HepG2 (cell line): Measurements from ENCODE around the gene CCDC6. TPM values are rescaled to one million over a fixed set of nuclear protein-coding genes. Genes with fewer than 3 reads are reported as not detected.

Source experiments
- ATAC-seq: fragments of 200-7000 bp; cut with Tn5 transposase; 3 replicates; pipeline ENCODE4 v1.9.1; 2020; ENCODE audit warnings: mild to moderate bottlenecking, moderate library complexity
- BruUV-seq: library from RNA; stranded (reverse); fragments of 400-500 nt; replicated peaks from 2 replicates; lab custom pipeline; 2021; lab: Mats Ljungman, UMichigan
- CTCF ChIA-PET: fragments of 300-600 bp; formaldehyde crosslinking; extraction: SDS; loops from one replicate; lab custom pipeline; 2021; ENCODE audit warnings: low total read pairs, inconsistent platforms, low intra/inter-chr PET ratio; lab: Yijun Ruan, JAX
- POLR2A ChIA-PET: fragments of 350-600 bp; sonication (Branson Sonifier 250); formaldehyde crosslinking; loops from one replicate; lab custom pipeline; 2020; ENCODE audit warnings: antibody characterized with exemption, inconsistent platforms; lab: Yijun Ruan, JAX
- DNase-seq: peaks from one replicate; pipeline ENCODE4 v3.0.0-alpha.2; 2015; ENCODE audit warnings: low spot score
- FAIRE-seq: peaks from 3 replicates; lab custom pipeline; 2011; peaks lifted over from hg19 to GRCh38; lab: Jason Lieb, UNC
- H2AFZ ChIP-seq: one replicate; pipeline ENCODE4 v1.6.1; 2011; ENCODE audit warnings: low read length, inconsistent platforms
- H3K27ac ChIP-seq: fragments of 300-600 bp; 3 replicates; pipeline ENCODE4 v1.8.0; 2011; ENCODE audit warnings: mixed run types, mild to moderate bottlenecking, mixed read lengths, low read length, inconsistent platforms; ENCODE audit not compliant: insufficient read depth; ENCODE audit errors: extremely low read length
- H3K27me3 ChIP-seq, 2 experiments: fragments of 200-600 bp in 1 of 2; 2 replicates in 1 of 2; 3 replicates in 1 of 2; pipeline versions ENCODE4 v1.6.0 to v1.8.0; 2011; ENCODE audit warnings: low read length in 2 of 2, mild to moderate bottlenecking in 2 of 2, moderate library complexity in 2 of 2, inconsistent platforms in 1 of 2; ENCODE audit not compliant: insufficient read depth in 2 of 2, control insufficient read depth in 1 of 2
- H3K36me3 ChIP-seq, 2 experiments: fragments of 200-600 bp in 1 of 2; replicated peaks in 1 of 2; 2 replicates in 1 of 2; 3 replicates in 1 of 2; pipeline versions ENCODE4 v1.5.1 to v1.8.0; 2011; ENCODE audit warnings: low read length in 2 of 2, inconsistent platforms in 1 of 2; ENCODE audit not compliant: insufficient read depth in 2 of 2, control insufficient read depth in 1 of 2
- H3K4me1 ChIP-seq: 2 replicates; pipeline ENCODE4 v1.5.1; 2012; ENCODE audit warnings: low read length, inconsistent platforms; ENCODE audit not compliant: insufficient read depth
- H3K4me2 ChIP-seq: 2 replicates; pipeline ENCODE4 v1.6.0; 2011; ENCODE audit warnings: low read depth, low read length, inconsistent platforms
- H3K4me3 ChIP-seq, 3 experiments: fragments of 200-600 bp in 1 of 3; sonication (generic), shearing (Covaris generic) in 1 of 3; replicated peaks in 1 of 3; 2 replicates each; pipeline ENCODE4 v1.5.1; 2011 to 2016; ENCODE audit warnings: low read length in 3 of 3, inconsistent platforms in 2 of 3, low read depth in 2 of 3, mild to moderate bottlenecking in 2 of 3, control low read depth in 1 of 3, mixed read lengths in 1 of 3; ENCODE audit not compliant: insufficient read depth in 1 of 3
- H3K79me2 ChIP-seq: one replicate; pipeline ENCODE4 v1.6.1; 2011; ENCODE audit warnings: low read length, inconsistent platforms; ENCODE audit not compliant: insufficient read depth
- H3K9ac ChIP-seq: 2 replicates; pipeline ENCODE4 v1.6.0; 2011; ENCODE audit warnings: mild to moderate bottlenecking, low read depth, low read length, inconsistent platforms; ENCODE audit not compliant: insufficient read depth
- H3K9me3 ChIP-seq: 2 replicates; pipeline ENCODE4 v1.5.1; 2012; ENCODE audit warnings: mild to moderate bottlenecking, low read length
- H4K20me1 ChIP-seq: 2 replicates; pipeline ENCODE4 v1.6.0; 2011; ENCODE audit warnings: inconsistent platforms, mild to moderate bottlenecking, low read length, moderate library complexity; ENCODE audit not compliant: insufficient read depth
- AGO1 ChIP-seq: fragments of 200-400 bp; formaldehyde crosslinking; IDR thresholded peaks from 2 replicates; pipeline ENCODE4 v1.6.1; 2017; ENCODE audit warnings: mild to moderate bottlenecking, low read depth, low read length, moderate library complexity; ENCODE audit not compliant: poor library complexity, severe bottlenecking
- FOSL1 ChIP-seq: sonication (generic); formaldehyde crosslinking; IDR thresholded peaks from 2 replicates; pipeline ENCODE4 v1.9.0; 2021; ENCODE audit warnings: missing genetic modification reagents, borderline replicate concordance
- FOXK1 ChIP-seq: sonication (generic); formaldehyde crosslinking; IDR thresholded peaks from 2 replicates; pipeline ENCODE4 v1.4.0; 2020; ENCODE audit warnings: low read depth, missing genetic modification reagents, borderline replicate concordance
- KLF12 ChIP-seq: sonication (generic); formaldehyde crosslinking; IDR thresholded peaks from 2 replicates; pipeline ENCODE4 v1.4.0; 2020; ENCODE audit warnings: missing genetic modification reagents, borderline replicate concordance
- MAFG ChIP-seq: sonication (generic); formaldehyde crosslinking; IDR thresholded peaks from 2 replicates; pipeline ENCODE4 v1.5.1; 2020; ENCODE audit warnings: mild to moderate bottlenecking, missing genetic modification reagents
- NCOR1 ChIP-seq: fragments of 200-600 bp; sonication (generic); IDR thresholded peaks from 2 replicates; pipeline ENCODE4 v1.7.0; 2017; ENCODE audit warnings: antibody characterized with exemption, low read length, borderline replicate concordance
- RARG ChIP-seq: sonication (generic); formaldehyde crosslinking; IDR thresholded peaks from 2 replicates; pipeline ENCODE4 v1.4.0; 2020; ENCODE audit warnings: low read depth, mild to moderate bottlenecking, missing genetic modification reagents
- SRY ChIP-seq: sonication (generic); formaldehyde crosslinking; IDR thresholded peaks from 2 replicates; pipeline ENCODE4 v1.8.0; 2022; ENCODE audit warnings: mild to moderate bottlenecking, missing genetic modification reagents
- ZKSCAN8 ChIP-seq: IDR thresholded peaks from 2 replicates; pipeline ENCODE4 v1.6.1; 2016; ENCODE audit warnings: borderline replicate concordance, missing genetic modification reagents, missing compliant biosample characterization
- ZNF605 ChIP-seq: sonication (generic); formaldehyde crosslinking; IDR thresholded peaks from 2 replicates; pipeline ENCODE4 v1.8.0; 2022; ENCODE audit warnings: mild to moderate bottlenecking, missing genetic modification reagents
- ZSCAN29 ChIP-seq: sonication (generic); formaldehyde crosslinking; conservative IDR thresholded peaks from 2 replicates; pipeline ENCODE4 v1.4.0; 2020; ENCODE audit warnings: mild to moderate bottlenecking, missing genetic modification reagents
- WGBS: methylation state at CpG from one replicate; pipeline ENCODE4 v1.1.6; 2017; ENCODE audit warnings: low lambda C conversion rate; 5-methylcytosine and 5-hydroxymethylcytosine counted together
- in situ Hi-C: cut with HindIII; loops from 2 replicates; pipeline ENCODE4 v1.10.0; 2017; ENCODE audit warnings: low pct_unique_long_range_greater_than_20kb; ENCODE audit not compliant: extremely low pct_ligation_motif_present
- intact Hi-C: fragments of 100-400 bp; cut with micrococcal nuclease; formaldehyde crosslinking; loops from one replicate; pipeline ENCODE4 v1.10.0; 2022; ENCODE audit not compliant: unreplicated experiment
- polyA plus RNA-seq, 8 experiments: library from polyadenylated mRNA; depleted of rRNA in 3 of 8; stranded (reverse) in 7 of 8; unstranded in 1 of 8; fragments of >200 nt; fragmentation: Illumina TruSeq in 4 of 8; extraction: Trizol in 4 of 8; gene quantifications; 2 replicates each; pipeline versions ENCODE4 v1.2.1 to v1.2.3, GENCODE V29; 2011 to 2016; ENCODE audit warnings: low read depth in 4 of 8, missing spikeins in 1 of 8, mixed read lengths in 1 of 8; ENCODE audit not compliant: insufficient read depth in 1 of 8
- total RNA-seq, 5 experiments: library from RNA; depleted of rRNA; stranded (reverse); fragments of >200 nt; fragmentation: Illumina TruSeq; extraction: Trizol; gene quantifications; 2 replicates each; pipeline ENCODE4 v1.2.3, GENCODE V29; 2016; ENCODE audit warnings: low read depth in 1 of 5
- TF ChIP-seq, protein P1 (sequence below): fragments of 450-650 bp; IDR thresholded peaks from 2 replicates; pipeline ENCODE4 v1.6.1; 2016
- TF ChIP-seq, protein P2 (sequence below): sonication (generic); formaldehyde crosslinking; IDR thresholded peaks from 2 replicates; pipeline ENCODE4 v1.4.0; 2020; ENCODE audit warnings: mild to moderate bottlenecking, missing genetic modification reagents

CCDC6 gene
- total and polyA plus RNA-seq, 2 of the 13 experiments (the other 11 are each of a cell fraction or from before 2014, with no cell fraction given), result 17.9 to 18.3 TPM

DNA sequence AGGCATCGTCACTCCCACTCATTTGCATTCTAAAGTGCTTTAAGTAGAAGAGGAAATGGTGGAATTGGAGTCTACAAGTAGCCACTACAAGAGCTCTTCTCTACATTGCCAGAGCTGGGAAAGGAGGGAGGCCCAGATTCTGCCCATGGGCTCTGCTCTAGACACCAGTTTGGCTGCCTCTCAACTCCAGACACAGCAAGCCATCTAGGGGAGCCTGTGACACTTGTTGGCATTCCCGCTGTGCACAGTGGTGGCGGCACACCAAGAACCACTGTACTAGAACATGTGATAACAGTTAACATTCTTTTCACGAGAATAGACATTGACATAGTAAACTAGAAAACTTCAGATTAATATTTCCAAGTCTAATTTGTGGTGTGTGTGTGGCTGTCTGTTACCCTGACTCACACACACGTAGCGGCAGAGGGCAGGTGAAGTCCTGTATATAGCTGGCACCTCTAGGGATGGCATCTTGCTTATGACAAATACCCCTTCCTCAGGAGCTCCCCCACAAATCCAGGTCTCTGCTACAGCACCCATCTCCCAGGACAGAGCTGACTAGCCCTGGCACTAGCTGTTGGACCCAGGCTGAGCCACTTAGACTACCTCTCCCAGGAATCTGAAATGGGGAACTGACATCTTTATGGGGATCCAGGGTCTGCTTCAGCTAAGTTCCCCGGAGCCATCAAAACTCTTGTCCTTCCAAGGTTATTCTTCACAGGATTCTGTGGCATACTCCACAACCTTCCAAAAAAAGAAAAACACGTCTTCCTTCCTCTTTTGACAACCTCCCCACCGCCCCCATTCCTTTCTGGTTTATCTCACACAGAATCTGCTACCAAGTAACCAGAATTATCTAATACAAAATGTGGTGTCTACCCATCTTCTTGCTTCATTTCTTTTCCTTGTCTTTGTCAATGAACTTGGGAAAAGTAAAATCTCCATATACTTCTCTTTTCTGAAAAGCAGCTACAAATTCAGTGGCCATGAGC is 98.4 kb downstream of the CCDC6 start:
- 98% methylated on average over 7 of the region's 9 CpGs for WGBS
- Histone ChIP-seq H3K36me3 (peaks cover 26 to 76% of the 10 kb centered on the region in 2 experiments), H3K27me3 (no peaks in the 10 kb centered on the region), H3K4me1 (no peaks in the 10 kb centered on the region), H3K9me3 (no peaks in the 10 kb centered on the region), H3K4me3 (no peak overlapping the region), H3K27ac (no peak overlapping the region), H3K4me2 (no peak overlapping the region)
- ATAC-seq, result no peak
- TF ChIP-seq NCOR1, result no peak
- no peak for TF ChIP-seq MAFG (CRISPR knock-in tag)
- TF ChIP-seq KLF12 (CRISPR knock-in tag), result no peak
- no peak for TF ChIP-seq ZKSCAN8
- TF ChIP-seq RARG (CRISPR knock-in tag), result no peak
- TF ChIP-seq, protein P1, sequence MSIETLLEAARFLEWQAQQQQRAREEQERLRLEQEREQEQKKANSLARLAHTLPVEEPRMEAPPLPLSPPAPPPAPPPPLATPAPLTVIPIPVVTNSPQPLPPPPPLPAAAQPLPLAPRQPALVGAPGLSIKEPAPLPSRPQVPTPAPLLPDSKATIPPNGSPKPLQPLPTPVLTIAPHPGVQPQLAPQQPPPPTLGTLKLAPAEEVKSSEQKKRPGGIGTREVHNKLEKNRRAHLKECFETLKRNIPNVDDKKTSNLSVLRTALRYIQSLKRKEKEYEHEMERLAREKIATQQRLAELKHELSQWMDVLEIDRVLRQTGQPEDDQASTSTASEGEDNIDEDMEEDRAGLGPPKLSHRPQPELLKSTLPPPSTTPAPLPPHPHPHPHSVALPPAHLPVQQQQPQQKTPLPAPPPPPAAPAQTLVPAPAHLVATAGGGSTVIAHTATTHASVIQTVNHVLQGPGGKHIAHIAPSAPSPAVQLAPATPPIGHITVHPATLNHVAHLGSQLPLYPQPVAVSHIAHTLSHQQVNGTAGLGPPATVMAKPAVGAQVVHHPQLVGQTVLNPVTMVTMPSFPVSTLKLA, result no peak
- TF ChIP-seq AGO1, result no peak
- TF ChIP-seq ZNF605, result no peak
- TF ChIP-seq FOSL1, result no peak
- TF ChIP-seq ZSCAN29 (CRISPR knock-in tag), result no peak
- TF ChIP-seq FOXK1 (CRISPR knock-in tag), result no peak
- TF ChIP-seq, protein P2, sequence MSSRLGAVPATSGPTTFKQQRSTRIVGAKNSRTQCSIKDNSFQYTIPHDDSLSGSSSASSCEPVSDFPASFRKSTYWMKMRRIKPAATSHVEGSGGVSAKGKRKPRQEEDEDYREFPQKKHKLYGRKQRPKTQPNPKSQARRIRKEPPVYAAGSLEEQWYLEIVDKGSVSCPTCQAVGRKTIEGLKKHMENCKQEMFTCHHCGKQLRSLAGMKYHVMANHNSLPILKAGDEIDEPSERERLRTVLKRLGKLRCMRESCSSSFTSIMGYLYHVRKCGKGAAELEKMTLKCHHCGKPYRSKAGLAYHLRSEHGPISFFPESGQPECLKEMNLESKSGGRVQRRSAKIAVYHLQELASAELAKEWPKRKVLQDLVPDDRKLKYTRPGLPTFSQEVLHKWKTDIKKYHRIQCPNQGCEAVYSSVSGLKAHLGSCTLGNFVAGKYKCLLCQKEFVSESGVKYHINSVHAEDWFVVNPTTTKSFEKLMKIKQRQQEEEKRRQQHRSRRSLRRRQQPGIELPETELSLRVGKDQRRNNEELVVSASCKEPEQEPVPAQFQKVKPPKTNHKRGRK, result no peak
- no peak for TF ChIP-seq SRY (CRISPR knock-in tag)
- TF ChIP-seq, all 625 proteins: peak for 0
- H2AFZ ChIP-seq, result no peak overlapping the region
- no TSS peak for BruUV-seq
- DNase-seq (no peak), FAIRE-seq (no peak)
- in situ Hi-C loops, result loop anchor here (5.0 to 25.0 kb wide), 2 partner anchors 181 to 1021 kb away; no protein-coding TSS in a partner anchor
- H3K79me2 ChIP-seq, result no peaks in the 10 kb centered on the region
- CTCF ChIA-PET, result interaction anchor here (1.9 to 3.3 kb wide), 2 partner anchors 179 to 182 kb away, joined by 9 to 35 read pairs; no protein-coding TSS in a partner anchor
- no peaks in the 10 kb centered on the region for H4K20me1 ChIP-seq
- no peak overlapping the region for H3K9ac ChIP-seq
- intact Hi-C loops, result no loop called here
- POLR2A ChIA-PET, result no interaction called here
